ENCODE data around the gene UBA1. TPM values are rescaled to one million over a fixed set of nuclear protein-coding genes. Genes with fewer than 3 reads are reported as not detected.

UBA1 gene
- polyA plus RNA-seq, 1 donor (not counting 4 experiments of a cell fraction or from before 2014, with no cell fraction given), result 236 TPM

DNA sequence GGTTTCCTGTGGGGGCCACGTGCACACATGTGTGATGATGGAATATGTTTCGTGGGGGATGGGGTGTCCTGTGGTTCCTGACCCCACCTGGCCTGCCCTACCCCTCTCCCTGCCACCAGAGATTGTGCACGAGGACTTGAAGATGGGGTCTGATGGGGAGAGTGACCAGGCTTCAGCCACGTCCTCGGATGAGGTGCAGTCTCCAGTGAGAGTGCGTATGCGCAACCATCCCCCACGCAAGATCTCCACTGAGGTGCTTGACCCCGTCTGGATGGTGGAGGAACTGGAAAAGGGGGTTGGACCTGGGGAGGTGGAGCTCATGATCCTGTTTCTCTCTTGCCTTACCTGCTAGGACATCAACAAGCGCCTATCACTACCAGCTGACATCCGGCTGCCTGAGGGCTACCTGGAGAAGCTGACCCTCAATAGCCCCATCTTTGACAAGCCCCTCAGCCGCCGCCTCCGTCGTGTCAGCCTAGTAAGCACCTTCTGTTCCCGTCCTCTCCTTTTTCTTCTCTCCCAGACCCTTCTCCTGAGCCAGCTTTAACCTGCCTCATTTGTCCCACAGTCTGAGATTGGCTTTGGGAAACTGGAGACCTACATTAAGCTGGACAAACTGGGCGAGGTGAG, 30.8 kb downstream of the UBA1 start:
- dilution Hi-C loops (cut with MboI; ENCODE audit: extremely low pct_ligation_motif_present, low sequenced_read_pairs), result no loop called here
- FAIRE-seq, result no peak

GRCh38 chrX:47224896-47225290, 31.3 kb downstream of the UBA1 start:
- FAIRE-seq, result no peak
- no peaks in the 10 kb centered on the region for H3K9me1 ChIP-seq (ENCODE audit: control insufficient read depth, extremely low read depth, insufficient read depth, low read length)
- peaks cover 11% of the 10 kb centered on the region for H4K20me1 ChIP-seq (ENCODE audit: control insufficient read depth, extremely low read depth, insufficient read depth, low read length)
- no peak overlapping the region for H3K4me2 ChIP-seq (ENCODE audit: control insufficient read depth, extremely low read depth, insufficient read depth, low read depth, low read length)
- H3K9me3 ChIP-seq (ENCODE audit: control insufficient read depth, low read depth, low read length), result no peaks in the 10 kb centered on the region
- H3K4me3 ChIP-seq (ENCODE audit: control insufficient read depth in 2 of 3, extremely low read depth in 1 of 3, insufficient read depth in 2 of 3, low read depth in 1 of 3, low read length in 3 of 3), result no peak overlapping the region
- no peaks in the 10 kb centered on the region for H3K27me3 ChIP-seq (ENCODE audit: control insufficient read depth, extremely low read depth, insufficient read depth, low read length)
- dilution Hi-C loops (cut with MboI; ENCODE audit: extremely low pct_ligation_motif_present, low sequenced_read_pairs), result no loop called here
- TF ChIP-seq EZH2 (IDR thresholded peaks at IDR 0.05; ENCODE audit: low read length) (no peak), CTCF (optimal IDR thresholded peaks at IDR 0.05 in 1 of 3, IDR thresholded peaks at IDR 0.05 in 1 of 3, conservative IDR thresholded peaks at IDR 0.05 in 1 of 3; ENCODE audit: extremely low read depth in 1 of 3, insufficient read depth in 2 of 3, low read length in 3 of 3) (no peak)
- H3K79me2 ChIP-seq (ENCODE audit: control insufficient read depth, insufficient read depth, low read length), result peaks cover 29% of the 10 kb centered on the region
- H3K4me1 ChIP-seq (ENCODE audit: control insufficient read depth, extremely low read depth, insufficient read depth, low read length), result peaks cover 8% of the 10 kb centered on the region
- peaks cover 30 to 56% of the 10 kb centered on the region in 2 experiments for H3K36me3 ChIP-seq (ENCODE audit: control insufficient read depth in 2 of 2, extremely low read depth in 1 of 2, insufficient read depth in 2 of 2, low read length in 2 of 2)
- no peak for DNase-seq (ENCODE audit: low read depth, low spot score)
- no peak overlapping the region for H3K9ac ChIP-seq (ENCODE audit: control insufficient read depth, extremely low read depth, insufficient read depth, low read length)
- H3K27ac ChIP-seq (ENCODE audit: control insufficient read depth, insufficient read depth, low read length), result no peak overlapping the region
- H2AFZ ChIP-seq (ENCODE audit: control insufficient read depth, low read length), result no peak overlapping the region

More for the DNA sequence above, 30.8 kb downstream of the UBA1 start:
- no peak overlapping the region for H2AFZ ChIP-seq (ENCODE audit: control insufficient read depth, low read length)
- no peak overlapping the region for H3K9ac ChIP-seq (ENCODE audit: control insufficient read depth, extremely low read depth, insufficient read depth, low read length)
- DNase-seq (ENCODE audit: low read depth, low spot score), result no peak
- H3K9me1 ChIP-seq (ENCODE audit: control insufficient read depth, extremely low read depth, insufficient read depth, low read length), result no peaks in the 10 kb centered on the region
- no peak overlapping the region for H3K4me2 ChIP-seq (ENCODE audit: control insufficient read depth, extremely low read depth, insufficient read depth, low read depth, low read length)
- TF ChIP-seq CTCF (optimal IDR thresholded peaks at IDR 0.05 in 1 of 3, IDR thresholded peaks at IDR 0.05 in 1 of 3, conservative IDR thresholded peaks at IDR 0.05 in 1 of 3; ENCODE audit: extremely low read depth in 1 of 3, insufficient read depth in 2 of 3, low read length in 3 of 3) (no peak), EZH2 (IDR thresholded peaks at IDR 0.05; ENCODE audit: low read length) (no peak)
- peaks cover 30 to 56% of the 10 kb centered on the region in 2 experiments for H3K36me3 ChIP-seq (ENCODE audit: control insufficient read depth in 2 of 2, extremely low read depth in 1 of 2, insufficient read depth in 2 of 2, low read length in 2 of 2)
- no peaks in the 10 kb centered on the region for H3K9me3 ChIP-seq (ENCODE audit: control insufficient read depth, low read depth, low read length)
- H3K27ac ChIP-seq (ENCODE audit: control insufficient read depth, insufficient read depth, low read length), result no peak overlapping the region
- H3K4me3 ChIP-seq (ENCODE audit: control insufficient read depth in 2 of 3, extremely low read depth in 1 of 3, insufficient read depth in 2 of 3, low read depth in 1 of 3, low read length in 3 of 3), result no peak overlapping the region
- H3K27me3 ChIP-seq (ENCODE audit: control insufficient read depth, extremely low read depth, insufficient read depth, low read length), result no peaks in the 10 kb centered on the region
- peaks cover 16% of the 10 kb centered on the region for H4K20me1 ChIP-seq (ENCODE audit: control insufficient read depth, extremely low read depth, insufficient read depth, low read length)
- peaks cover 12% of the 10 kb centered on the region for H3K4me1 ChIP-seq (ENCODE audit: control insufficient read depth, extremely low read depth, insufficient read depth, low read length)
- H3K79me2 ChIP-seq (ENCODE audit: control insufficient read depth, insufficient read depth, low read length), result peaks cover 34% of the 10 kb centered on the region
